GM19193 (cell line): ENCODE data around the gene FSTL4.

Experiments
- POLR2A ChIP-seq: IDR thresholded peaks from 4 replicates; pipeline ENCODE4 v1.6.1; 2011; ENCODE audit not compliant: insufficient read depth, insufficient read length; ENCODE audit errors: extremely low read depth

FSTL4 gene

GRCh38 chr5:133155326-133155969 is 456.9 kb downstream of the FSTL4 start:
- TF ChIP-seq POLR2A = no peak

GRCh38 chr5:133154274-133155075 is 457.9 kb downstream of the FSTL4 start:
- TF ChIP-seq POLR2A = no peak

GRCh38 chr5:133150909-133151544 is 461.3 kb downstream of the FSTL4 start:
- no peak for TF ChIP-seq POLR2A

- TF ChIP-seq POLR2A = no peak
These were observed 463.0 kb downstream of the FSTL4 start for GRCh38 chr5:133149345-133149744.

- no peak for TF ChIP-seq POLR2A
These were observed 464.4 kb downstream of the FSTL4 start for GRCh38 chr5:133147815-133148567.

GRCh38 chr5:133147411-133147810 is 464.9 kb downstream of the FSTL4 start:
- no peak for TF ChIP-seq POLR2A
